OCI-LY3 (cell line): ENCODE data around the gene MMP7.

ENCODE experiments used
- CTCF ChIP-seq: fragments of 200-600, 300-600 bp; sonication (generic); IDR thresholded peaks from 2 replicates; pipeline ENCODE4 v1.5.1; 2014; ENCODE audit warnings: antibody characterized with exemption, low read length, low read depth
- EZH2phosphoT487 ChIP-seq: fragments of 200-600 bp; shearing (Covaris generic); IDR thresholded peaks from 2 replicates; pipeline ENCODE4 v1.6.1; 2018; ENCODE audit warnings: antibody characterized with exemption, mixed run types, low read depth

GRCh38 chr11:102510439-102511135 is 20.0 kb downstream of the MMP7 start:
- TF ChIP-seq CTCF, result no peak
- TF ChIP-seq EZH2phosphoT487, result no peak
